Measurements from ENCODE around the gene ERMP1. TPM values are rescaled to one million over a fixed set of nuclear protein-coding genes. Genes with fewer than 3 reads are reported as not detected.

ERMP1 gene
- total and polyA plus RNA-seq, 10 of the 15 experiments (the other 5 are each of a cell fraction or from before 2014, with no cell fraction given) = 2.4 to 42.1 (median 8.1) TPM

DNA sequence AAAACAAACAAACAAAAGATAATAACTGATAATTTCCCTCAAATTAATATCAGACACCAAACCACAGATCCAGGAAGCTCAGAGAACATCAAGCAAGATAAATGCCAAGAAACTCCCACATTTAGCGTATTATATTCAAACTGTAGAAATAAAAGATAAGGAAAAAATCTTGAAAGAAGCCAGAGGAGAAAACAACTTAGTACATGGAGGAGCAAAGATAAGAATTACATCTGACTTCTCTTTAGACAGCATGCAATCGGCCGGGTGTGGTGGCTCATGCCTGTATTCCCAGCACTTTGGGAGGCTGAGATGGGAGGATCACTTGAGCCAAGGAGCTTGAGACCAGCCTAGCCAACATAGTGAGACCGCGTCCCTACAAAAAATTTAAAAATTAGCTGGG lies 40.5 kb upstream of the ERMP1 start:
- in situ Hi-C loops (cut with MboI) (no loop called here), intact Hi-C loops (cut with micrococcal nuclease; ENCODE audit: unreplicated experiment) (no loop called here)
- Histone ChIP-seq H3K79me2 (ENCODE audit: control insufficient read depth, insufficient read depth, low read length) (no peaks in the 10 kb centered on the region), H3K4me1 (ENCODE audit: control insufficient read depth, insufficient read depth, low read length) (peaks cover 5% of the 10 kb centered on the region; the same call in 1 of the 2 replicates), H2AFZ (ENCODE audit: control insufficient read depth, low read depth, low read length) (no peak overlapping the region), H3K9me3 (replicated peaks; ENCODE audit: control insufficient read depth, insufficient read depth, low read length) (no peaks in the 10 kb centered on the region), H3K4me3 (no peak overlapping the region), H3K36me3 (ENCODE audit: control insufficient read depth in 2 of 2, insufficient read depth in 2 of 2, low read length in 1 of 2) (no peaks in the 10 kb centered on the region), H3K9ac (ENCODE audit: control insufficient read depth, insufficient read depth, low read length) (no peak overlapping the region), H3K27ac (ENCODE audit: control insufficient read depth, insufficient read depth) (no peak overlapping the region), H3K27me3 (replicated peaks in 1 of 2; ENCODE audit: control insufficient read depth in 2 of 2, insufficient read depth in 2 of 2, low read length in 1 of 2) (no peaks in the 10 kb centered on the region), H3K4me2 (ENCODE audit: control insufficient read depth, insufficient read depth) (no peak overlapping the region), H4K20me1 (ENCODE audit: control insufficient read depth, insufficient read depth) (no peaks in the 10 kb centered on the region)
- no peak for FAIRE-seq
- POLR2A ChIA-PET = no interaction called here
- whole genome bisulfite sequencing (ENCODE audit: insufficient coverage, insufficient replicate concordance, low lambda C conversion rate, missing lambda C conversion rate) = 100% methylated on average over 5 of the region's 5 CpGs
- SMC1A ChIA-PET (ENCODE audit: uncharacterized antibody, unreplicated experiment) = interaction anchor here (1.0 to 1.8 kb wide), 4 partner anchors 10 to 21 kb away, joined by 3 to 6 read pairs (median 4); no protein-coding TSS in a partner anchor
- CTCF ChIA-PET = interaction anchor here (0.7 to 3.6 kb wide), 4 partner anchors 14 to 177 kb away, joined by 3 to 13 read pairs (median 8); no protein-coding TSS in a partner anchor
- DNase-seq (ENCODE audit: low read depth, low spot score) = no peak
- RAD21 ChIA-PET (ENCODE audit: unreplicated experiment) = interaction anchor here (0.6 to 1.3 kb wide), 2 partner anchors 13 to 793 kb away, joined by 3 to 5 read pairs; no protein-coding TSS in a partner anchor
- ATAC-seq = no peak
- BruUV-seq (replicated peaks) = no TSS peak
- TF ChIP-seq BMI1 (IDR thresholded peaks at IDR 0.05; ENCODE audit: borderline replicate concordance) (no peak), FOXM1 (IDR thresholded peaks at IDR 0.05; ENCODE audit: low read depth, low read length) (no peak), BCL3 (IDR thresholded peaks at IDR 0.05; ENCODE audit: borderline replicate concordance, insufficient read depth, low read depth, low read length, poor library complexity, severe bottlenecking) (no peak), SUPT20H (IDR thresholded peaks at IDR 0.05; ENCODE audit: borderline replicate concordance, control insufficient read depth, low read depth, low read length) (no peak), CREB1 (IDR thresholded peaks at IDR 0.05; ENCODE audit: low read depth) (no peak), ATF7 (IDR thresholded peaks at IDR 0.05; ENCODE audit: low read depth) (no peak), ZNF687 (IDR thresholded peaks at IDR 0.05) (no peak), NFYB (IDR thresholded peaks at IDR 0.05; ENCODE audit: insufficient read depth, low read depth, low read length) (no peak), HDAC2 (IDR thresholded peaks at IDR 0.05) (no peak)
- TF ChIP-seq, protein P1, sequence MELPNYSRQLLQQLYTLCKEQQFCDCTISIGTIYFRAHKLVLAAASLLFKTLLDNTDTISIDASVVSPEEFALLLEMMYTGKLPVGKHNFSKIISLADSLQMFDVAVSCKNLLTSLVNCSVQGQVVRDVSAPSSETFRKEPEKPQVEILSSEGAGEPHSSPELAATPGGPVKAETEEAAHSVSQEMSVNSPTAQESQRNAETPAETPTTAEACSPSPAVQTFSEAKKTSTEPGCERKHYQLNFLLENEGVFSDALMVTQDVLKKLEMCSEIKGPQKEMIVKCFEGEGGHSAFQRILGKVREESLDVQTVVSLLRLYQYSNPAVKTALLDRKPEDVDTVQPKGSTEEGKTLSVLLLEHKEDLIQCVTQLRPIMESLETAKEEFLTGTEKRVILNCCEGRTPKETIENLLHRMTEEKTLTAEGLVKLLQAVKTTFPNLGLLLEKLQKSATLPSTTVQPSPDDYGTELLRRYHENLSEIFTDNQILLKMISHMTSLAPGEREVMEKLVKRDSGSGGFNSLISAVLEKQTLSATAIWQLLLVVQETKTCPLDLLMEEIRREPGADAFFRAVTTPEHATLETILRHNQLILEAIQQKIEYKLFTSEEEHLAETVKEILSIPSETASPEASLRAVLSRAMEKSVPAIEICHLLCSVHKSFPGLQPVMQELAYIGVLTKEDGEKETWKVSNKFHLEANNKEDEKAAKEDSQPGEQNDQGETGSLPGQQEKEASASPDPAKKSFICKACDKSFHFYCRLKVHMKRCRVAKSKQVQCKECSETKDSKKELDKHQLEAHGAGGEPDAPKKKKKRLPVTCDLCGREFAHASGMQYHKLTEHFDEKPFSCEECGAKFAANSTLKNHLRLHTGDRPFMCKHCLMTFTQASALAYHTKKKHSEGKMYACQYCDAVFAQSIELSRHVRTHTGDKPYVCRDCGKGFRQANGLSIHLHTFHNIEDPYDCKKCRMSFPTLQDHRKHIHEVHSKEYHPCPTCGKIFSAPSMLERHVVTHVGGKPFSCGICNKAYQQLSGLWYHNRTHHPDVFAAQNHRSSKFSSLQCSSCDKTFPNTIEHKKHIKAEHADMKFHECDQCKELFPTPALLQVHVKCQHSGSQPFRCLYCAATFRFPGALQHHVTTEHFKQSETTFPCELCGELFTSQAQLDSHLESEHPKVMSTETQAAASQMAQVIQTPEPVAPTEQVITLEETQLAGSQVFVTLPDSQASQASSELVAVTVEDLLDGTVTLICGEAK (IDR thresholded peaks at IDR 0.05; ENCODE audit: borderline replicate concordance) = no peak
- TF ChIP-seq, protein P2, sequence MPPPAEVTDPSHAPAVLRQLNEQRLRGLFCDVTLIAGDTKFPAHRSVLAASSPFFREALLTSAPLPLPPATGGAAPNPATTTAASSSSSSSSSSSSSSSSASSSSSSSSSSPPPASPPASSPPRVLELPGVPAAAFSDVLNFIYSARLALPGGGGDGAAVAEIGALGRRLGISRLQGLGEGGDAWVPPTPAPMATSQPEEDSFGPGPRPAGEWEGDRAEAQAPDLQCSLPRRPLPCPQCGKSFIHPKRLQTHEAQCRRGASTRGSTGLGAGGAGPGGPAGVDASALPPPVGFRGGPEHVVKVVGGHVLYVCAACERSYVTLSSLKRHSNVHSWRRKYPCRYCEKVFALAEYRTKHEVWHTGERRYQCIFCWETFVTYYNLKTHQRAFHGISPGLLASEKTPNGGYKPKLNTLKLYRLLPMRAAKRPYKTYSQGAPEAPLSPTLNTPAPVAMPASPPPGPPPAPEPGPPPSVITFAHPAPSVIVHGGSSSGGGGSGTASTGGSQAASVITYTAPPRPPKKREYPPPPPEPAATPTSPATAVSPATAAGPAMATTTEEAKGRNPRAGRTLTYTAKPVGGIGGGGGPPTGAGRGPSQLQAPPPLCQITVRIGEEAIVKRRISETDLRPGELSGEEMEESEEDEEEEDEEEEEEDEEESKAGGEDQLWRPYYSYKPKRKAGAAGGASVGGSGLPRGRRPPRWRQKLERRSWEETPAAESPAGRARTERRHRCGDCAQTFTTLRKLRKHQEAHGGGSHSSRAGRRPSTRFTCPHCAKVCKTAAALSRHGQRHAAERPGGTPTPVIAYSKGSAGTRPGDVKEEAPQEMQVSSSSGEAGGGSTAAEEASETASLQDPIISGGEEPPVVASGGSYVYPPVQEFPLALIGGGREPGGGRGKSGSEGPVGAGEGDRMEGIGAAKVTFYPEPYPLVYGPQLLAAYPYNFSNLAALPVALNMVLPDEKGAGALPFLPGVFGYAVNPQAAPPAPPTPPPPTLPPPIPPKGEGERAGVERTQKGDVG (CRISPR knock-in tag; IDR thresholded peaks at IDR 0.05) = no peak

All from GM12878 (cell line).